Lung (tissue), 12 donors: Measurements from ENCODE around the gene ZSWIM5. TPM values are rescaled to one million over a fixed set of nuclear protein-coding genes. Genes with fewer than 3 reads are reported as not detected.
"Not testable (repeated sequence)": the region's sequence is repeated elsewhere in the genome, so short reads cannot be mapped to it uniquely, and the experiment has no call there.

Experiments
- ATAC-seq: fragments of 200-7000 bp; cut with Tn5 transposase; one replicate; pipeline ENCODE4 v1.9.1; 2020; ENCODE audit warnings: moderate number of reproducible peaks; ENCODE audit not compliant: insufficient read depth, low FRiP score
- DNase-seq, 3 donors: peaks; one replicate each; pipeline ENCODE4 v3.0.0-alpha.2; 2013 to 2017
- H3K27ac ChIP-seq, 2 donors: one replicate each; pipeline ENCODE4 v1.5.1; 2013; ENCODE audit warnings: mild to moderate bottlenecking in 2 of 2, moderate library complexity in 2 of 2, control low read depth in 1 of 2, inconsistent platforms in 1 of 2, low read depth in 1 of 2, low read length in 1 of 2
- H3K27me3 ChIP-seq, 3 donors: one replicate each; pipeline ENCODE4 v1.5.1; 2013; ENCODE audit warnings: low read length in 2 of 3; ENCODE audit not compliant: control insufficient read depth in 3 of 3, insufficient read depth in 3 of 3
- H3K36me3 ChIP-seq, 4 donors: one replicate each; pipeline ENCODE4 v1.5.1; 2013; ENCODE audit warnings: low read length in 4 of 4, mild to moderate bottlenecking in 1 of 4, moderate library complexity in 1 of 4; ENCODE audit not compliant: control insufficient read depth in 4 of 4, insufficient read depth in 4 of 4
- H3K4me1 ChIP-seq, 5 donors: one replicate each; pipeline ENCODE4 v1.5.1; 2013; ENCODE audit warnings: low read length in 5 of 5, mild to moderate bottlenecking in 2 of 5, moderate library complexity in 1 of 5; ENCODE audit not compliant: control insufficient read depth in 5 of 5, insufficient read depth in 5 of 5
- H3K4me3 ChIP-seq: one replicate; pipeline ENCODE4 v1.5.1; 2013; ENCODE audit warnings: mild to moderate bottlenecking, control low read depth, moderate library complexity
- H3K9ac ChIP-seq, 2 donors: one replicate each; pipeline ENCODE4 v1.5.1; 2013; ENCODE audit warnings: low read length in 2 of 2, control low read depth in 1 of 2; ENCODE audit not compliant: insufficient read depth in 1 of 2
- H3K9me3 ChIP-seq, 4 donors: one replicate each; pipeline ENCODE4 v1.5.1; 2013; ENCODE audit warnings: low read length in 3 of 4, mild to moderate bottlenecking in 1 of 4, moderate library complexity in 1 of 4; ENCODE audit not compliant: control insufficient read depth in 4 of 4, insufficient read depth in 3 of 4
- CTCF ChIP-seq: IDR thresholded peaks from 2 replicates; pipeline ENCODE4 v1.5.1; 2012; ENCODE audit warnings: mild to moderate bottlenecking; ENCODE audit errors: control extremely low read depth, extremely low read depth
- WGBS, 2 donors: extraction: QIAGEN DNeasy Blood & Tissue Kit; methylation state at CpG; one replicate each; pipeline ENCODE4 v1.1.7; 2013; 5-methylcytosine and 5-hydroxymethylcytosine counted together
- polyA plus RNA-seq, 2 donors: library from polyadenylated mRNA; stranded (reverse); fragments of 200-250 nt; gene quantifications; one replicate each; pipeline ENCODE4 v1.2.1, GENCODE V29; 2013
- total RNA-seq, 2 donors: library from RNA; depleted of rRNA in 1 of 2; stranded (reverse); fragments of >200 nt in 1 of 2; gene quantifications; one replicate each; pipeline ENCODE4 v1.2.1, GENCODE V29; 2014 to 2021
- donor health status: control.
- donor health status: control.
- donor health status: Bipolar disorder and iron deficiency.
- donor health status: healthy.
- donor health status: DM: yes; HTN: yes; CAD: no.

The ZSWIM5 gene
- total and polyA plus RNA-seq, 4 donors: 0.96 to 3.8 (median 2.1) TPM

- Histone ChIP-seq H3K4me1 (no peaks in the 10 kb centered on the region), H3K9me3 (no peaks in the 10 kb centered on the region), H3K27ac (no peak overlapping the region), H3K9ac (no peak overlapping the region), H3K4me3 (no peak overlapping the region), H3K27me3 (no peaks in the 10 kb centered on the region), H3K36me3 (no peaks in the 10 kb centered on the region)
- ATAC-seq: no peak
- no peak for DNase-seq
- TF ChIP-seq CTCF: no peak
- WGBS, 2 donors: 89 to 94% methylated on average over 2 of the region's 2 CpGs
These were observed 109.3 kb downstream of the ZSWIM5 start for GRCh38 chr1:45097079-45097478.

- ATAC-seq (no peak), DNase-seq (no peak)
- Histone ChIP-seq H3K9ac (no peak overlapping the region), H3K27me3 (no peaks in the 10 kb centered on the region), H3K4me1 (no peaks in the 10 kb centered on the region), H3K4me3 (no peak overlapping the region), H3K9me3 (no peaks in the 10 kb centered on the region), H3K27ac (no peak overlapping the region), H3K36me3 (no peaks in the 10 kb centered on the region)
- WGBS, 2 donors: 68 to 82% methylated on average over 2 of the region's 2 CpGs
- TF ChIP-seq CTCF: no peak
These were observed 111.0 kb downstream of the ZSWIM5 start for GRCh38 chr1:45095450-45095849.

- WGBS, 2 donors: 98% methylated on average over 4 of the region's 4 CpGs
- DNase-seq, ATAC-seq, H3K4me1 ChIP-seq, H3K4me3 ChIP-seq, H3K9me3 ChIP-seq, H3K36me3 ChIP-seq, H3K27ac ChIP-seq, H3K27me3 ChIP-seq, H3K9ac ChIP-seq: not testable (repeated sequence)
These were observed 112.0 kb downstream of the ZSWIM5 start for GRCh38 chr1:45094371-45094770.

- H3K9me3 ChIP-seq: no peaks in the 10 kb centered on the region
- no peak overlapping the region for H3K9ac ChIP-seq
- H3K27me3 ChIP-seq: no peaks in the 10 kb centered on the region
- H3K27ac ChIP-seq: no peak overlapping the region
- no peak overlapping the region for H3K4me3 ChIP-seq
- H3K4me1 ChIP-seq: no peaks in the 10 kb centered on the region
- DNase-seq (no peak), ATAC-seq (no peak)
- H3K36me3 ChIP-seq: no peaks in the 10 kb centered on the region
- no peak for TF ChIP-seq CTCF
These were observed 113.1 kb downstream of the ZSWIM5 start for GRCh38 chr1:45093334-45093733.
